HG03439 (cell line): ENCODE measurements around the gene QSOX2.

Source experiments
- ATAC-seq: cut with Tn5 transposase; IDR thresholded peaks from one replicate; pipeline ENCODE4 v1.9.1; 2021; ENCODE audit warnings: mild to moderate bottlenecking, moderate library complexity; ENCODE audit not compliant: unreplicated experiment

Gene QSOX2

GRCh38 chr9:136178061-136178772 lies 67.4 kb downstream of the QSOX2 start:
- no peak for ATAC-seq

GRCh38 chr9:136177224-136177623 lies 68.4 kb downstream of the QSOX2 start:
- ATAC-seq, result no peak

- ATAC-seq, result no peak
Measured at GRCh38 chr9:136175616-136176197, 69.9 kb downstream of the QSOX2 start.

GRCh38 chr9:136174779-136175615 lies 70.6 kb downstream of the QSOX2 start:
- no peak for ATAC-seq

- no peak for ATAC-seq
Measured at GRCh38 chr9:136173648-136174290, 71.8 kb downstream of the QSOX2 start.

GRCh38 chr9:136172412-136173079 lies 73.1 kb downstream of the QSOX2 start:
- no peak for ATAC-seq

GRCh38 chr9:136171801-136172411 lies 73.7 kb downstream of the QSOX2 start:
- no peak for ATAC-seq

GRCh38 chr9:136171009-136171800 lies 74.4 kb downstream of the QSOX2 start:
- ATAC-seq, result no peak

- ATAC-seq, result no peak
Measured at GRCh38 chr9:136170006-136170901, 75.4 kb downstream of the QSOX2 start.

GRCh38 chr9:136169495-136169894 lies 76.1 kb downstream of the QSOX2 start:
- ATAC-seq, result no peak

GRCh38 chr9:136163248-136163850 lies 82.3 kb downstream of the QSOX2 start:
- no peak for ATAC-seq

- ATAC-seq, result no peak
Measured at GRCh38 chr9:136160995-136161610, 84.5 kb downstream of the QSOX2 start.

- no peak for ATAC-seq
Measured at GRCh38 chr9:136160381-136160841, 85.2 kb downstream of the QSOX2 start.

GRCh38 chr9:136159851-136160250 lies 85.8 kb downstream of the QSOX2 start:
- ATAC-seq, result no peak

- no peak for ATAC-seq
Measured at GRCh38 chr9:136157477-136158265, 87.9 kb downstream of the QSOX2 start.
